K562 (cell line): Measurements from ENCODE around the gene FAM20C. TPM values are rescaled to one million over a fixed set of nuclear protein-coding genes. Genes with fewer than 3 reads are reported as not detected.
A peak's percentile ranks its signal among the peaks of the same experiment; 100 is the strongest.

Source experiments
- ATAC-seq: fragments of 200-7000 bp; cut with Tn5 transposase; 3 replicates; pipeline ENCODE4 v1.9.1; 2020; ENCODE audit warnings: moderate library complexity
- BruUV-seq: library from RNA; stranded (reverse); fragments of 400-500 nt; replicated peaks from 2 replicates; lab custom pipeline; 2021; lab: Mats Ljungman, UMichigan
- CTCF ChIA-PET: fragments of 300-600 bp; formaldehyde crosslinking; extraction: SDS; loops from one replicate; lab custom pipeline; 2021; ENCODE audit warnings: low intra/inter-chr PET ratio; lab: Yijun Ruan, JAX
- POLR2A ChIA-PET: fragments of 300-600, 350-650 bp; sonication (Branson Sonifier 250); formaldehyde crosslinking; extraction: SDS; loops from one replicate; lab custom pipeline; 2021; ENCODE audit warnings: antibody characterized with exemption, inconsistent platforms; lab: Yijun Ruan, JAX
- DNase-seq, 4 experiments: peaks; one replicate each; pipeline versions ENCODE4 v3.0.0 to v3.0.0-alpha.2; 2011 to 2018; ENCODE audit warnings: low spot score in 3 of 4, mixed read lengths in 3 of 4; ENCODE audit errors: extremely low read depth in 1 of 4
- FAIRE-seq: peaks from 2 replicates; lab custom pipeline; 2011; peaks lifted over from hg19 to GRCh38; lab: Jason Lieb, UNC
- H2AFZ ChIP-seq: 2 replicates; pipeline ENCODE4 v1.6.0; 2011; ENCODE audit warnings: low read depth, low read length, control low read depth, inconsistent platforms
- H3K27ac ChIP-seq: fragments of 200-600 bp; 3 replicates; pipeline ENCODE4 v1.8.0; 2011; ENCODE audit warnings: low read depth, mild to moderate bottlenecking, control low read depth, inconsistent platforms, low read length, moderate library complexity, mixed read lengths; ENCODE audit errors: extremely low read depth
- H3K27me3 ChIP-seq, 2 experiments: fragments of 300-600 bp in 1 of 2; 2 replicates in 1 of 2; 3 replicates in 1 of 2; pipeline versions ENCODE4 v1.6.0 to v1.8.0; 2011; ENCODE audit warnings: inconsistent platforms in 2 of 2, low read length in 2 of 2, mild to moderate bottlenecking in 1 of 2, mixed read lengths in 1 of 2, moderate library complexity in 1 of 2; ENCODE audit not compliant: control insufficient read depth in 2 of 2, insufficient read depth in 2 of 2
- H3K36me3 ChIP-seq: fragments of 300-600 bp; 3 replicates; pipeline ENCODE4 v1.8.0; 2011; ENCODE audit warnings: mild to moderate bottlenecking, low read length, inconsistent platforms; ENCODE audit not compliant: control insufficient read depth, insufficient read depth
- H3K4me1 ChIP-seq, 2 experiments: fragments of 200-600 bp in 1 of 2; replicated peaks in 1 of 2; 2 replicates in 1 of 2; 3 replicates in 1 of 2; pipeline versions ENCODE4 v1.5.1 to v1.8.0; 2011; ENCODE audit warnings: inconsistent platforms in 2 of 2, low read length in 2 of 2, mild to moderate bottlenecking in 1 of 2, mixed read lengths in 1 of 2, moderate library complexity in 1 of 2; ENCODE audit not compliant: control insufficient read depth in 2 of 2, insufficient read depth in 2 of 2
- H3K4me2 ChIP-seq: 2 replicates; pipeline ENCODE4 v1.6.1; 2011; ENCODE audit warnings: low read length, control low read depth, inconsistent platforms, mixed read lengths; ENCODE audit not compliant: insufficient read depth
- H3K4me3 ChIP-seq: fragments of 200-600 bp; sonication (generic), shearing (Covaris generic); 2 replicates; pipeline ENCODE4 v1.5.1; 2016; ENCODE audit warnings: control low read depth, inconsistent platforms
- H3K79me2 ChIP-seq: fragments of 200-600 bp; 3 replicates; pipeline ENCODE4 v1.8.0; 2011; ENCODE audit warnings: low read length, inconsistent platforms; ENCODE audit not compliant: control insufficient read depth, insufficient read depth
- H3K9ac ChIP-seq, 2 experiments: 2 replicates each; pipeline versions ENCODE4 v1.6.0 to v1.6.1; 2011; ENCODE audit warnings: low read depth in 2 of 2, low read length in 2 of 2, control low read depth in 1 of 2, inconsistent platforms in 1 of 2, mild to moderate bottlenecking in 1 of 2, mixed read lengths in 1 of 2; ENCODE audit not compliant: insufficient read depth in 1 of 2
- H3K9me1 ChIP-seq: one replicate; pipeline ENCODE4 v1.6.0; 2011; ENCODE audit warnings: inconsistent platforms, mild to moderate bottlenecking, low read length, moderate library complexity; ENCODE audit not compliant: control insufficient read depth, insufficient read depth
- H3K9me3 ChIP-seq: replicated peaks from 2 replicates; pipeline ENCODE4 v1.5.1; 2011; ENCODE audit warnings: low read depth, low read length, inconsistent platforms; ENCODE audit not compliant: control insufficient read depth, insufficient read depth
- H4K20me1 ChIP-seq: replicated peaks from 2 replicates; pipeline ENCODE4 v1.6.1; 2011; ENCODE audit warnings: low read length, inconsistent platforms, mixed read lengths; ENCODE audit not compliant: control insufficient read depth, insufficient read depth
- PHF8 ChIP-seq: fragments of 200-600 bp; sonication (generic); IDR thresholded peaks from 2 replicates; pipeline ENCODE4 v1.6.1; 2012; ENCODE audit warnings: mixed run types, mild to moderate bottlenecking, inconsistent platforms, low read length, moderate library complexity, borderline replicate concordance
- POLR3G ChIP-seq: IDR thresholded peaks from 2 replicates; pipeline ENCODE4 v1.6.1; 2011; ENCODE audit not compliant: insufficient read length, insufficient replicate concordance; ENCODE audit errors: extremely low read depth
- RNF219 ChIP-seq: fragments of 250-450 bp; sonication (Bioruptor Pico); IDR thresholded peaks from 2 replicates; pipeline ENCODE4 v1.5.0; 2022; ENCODE audit warnings: mild to moderate bottlenecking
- SOX6 ChIP-seq: fragments of 450-650 bp; IDR thresholded peaks from 2 replicates; pipeline ENCODE4 v1.6.1; 2014; ENCODE audit warnings: mild to moderate bottlenecking
- TEAD1 ChIP-seq, 2 experiments: fragments of 450-650 bp in 1 of 2; sonication (generic) in 1 of 2; formaldehyde crosslinking; IDR thresholded peaks; 2 replicates each; pipeline versions ENCODE4 v1.4.0 to v1.8.0; 2020 to 2022; ENCODE audit warnings: mild to moderate bottlenecking in 2 of 2, missing genetic modification reagents in 1 of 2
- YBX1 ChIP-seq: fragments of 450-650 bp; IDR thresholded peaks from 2 replicates; pipeline ENCODE4 v1.7.1; 2016; ENCODE audit warnings: mild to moderate bottlenecking
- ZNF644 ChIP-seq: fragments of 200-800 bp; sonication (Bioruptor generic); IDR thresholded peaks from 2 replicates; pipeline ENCODE4 v1.6.1; 2016; ENCODE audit warnings: low read depth, missing genetic modification characterization, missing compliant biosample characterization
- WGBS: fragments of 100-300 bp; shearing (Covaris generic); methylation state at CpG from one replicate; pipeline ENCODE4 v1.1.6; 2016; ENCODE audit warnings: low coverage, mixed read lengths; ENCODE audit not compliant: insufficient coverage; ENCODE audit errors: missing lambda C conversion rate; 5-methylcytosine and 5-hydroxymethylcytosine counted together
- in situ Hi-C: fragments of 300-500 bp; cut with MboI; formaldehyde crosslinking; loops from 4 replicates; pipeline ENCODE4 v1.15.0; 2018; ENCODE audit warnings: inconsistent platforms, mixed read lengths
- intact Hi-C: fragments of 100-400 bp; cut with micrococcal nuclease; formaldehyde crosslinking; loops from 2 replicates; pipeline ENCODE4 v1.14.2; 2022
- polyA plus RNA-seq, 8 experiments: library from polyadenylated mRNA; depleted of rRNA in 4 of 8; stranded (reverse) in 5 of 8; unstranded in 3 of 8; fragments of >200 nt; fragmentation: Nextera tagmentation in 2 of 8; fragmentation: Illumina TruSeq in 1 of 8; extraction: Ambion mirVana in 2 of 8; extraction: Trizol in 1 of 8; gene quantifications; 2 replicates each; pipeline versions ENCODE4 v1.2.1 to v1.2.3, GENCODE V29; 2011 to 2014; ENCODE audit warnings: inconsistent platforms in 1 of 8, missing spikeins in 1 of 8
- total RNA-seq, 7 experiments: library from RNA; depleted of rRNA in 6 of 7; stranded (reverse); fragments of >200 nt in 6 of 7; fragmentation: Illumina TruSeq in 2 of 7; extraction: Trizol in 2 of 7; gene quantifications; 2 replicates each; pipeline versions ENCODE4 v1.2.1 to v1.2.3, GENCODE V29; 2011 to 2021; ENCODE audit warnings: low replicate concordance in 1 of 7

FAM20C gene
- total and polyA plus RNA-seq, 9 of the 15 experiments (the other 6 are each of a cell fraction or from before 2014, with no cell fraction given) = 0.09 TPM; not detected in 8

- H2AFZ ChIP-seq = no peak overlapping the region
- H3K4me1 ChIP-seq = peaks cover 0 to 17% of the 10 kb centered on the region in 2 experiments; a peak in 2 of 5 replicates
- H3K4me2 ChIP-seq = no peak overlapping the region
- intact Hi-C loops (no loop called here), in situ Hi-C loops (no loop called here)
- H3K79me2 ChIP-seq = no peaks in the 10 kb centered on the region
- H4K20me1 ChIP-seq = peaks cover 14% of the 10 kb centered on the region
- DNase-seq (no peak), ATAC-seq (peak; percentile 29; the same call in 1 of the 3 replicates)
- peaks cover 45 to 73% of the 10 kb centered on the region in 2 experiments for H3K27me3 ChIP-seq
- no peak overlapping the region for H3K4me3 ChIP-seq
- no TSS peak for BruUV-seq
- H3K36me3 ChIP-seq = no peaks in the 10 kb centered on the region
- CTCF ChIA-PET = no interaction called here
- TF ChIP-seq PHF8 (no peak), ZNF644 (no peak), RNF219 (CRISPR knock-in tag) (no peak), TEAD1 (CRISPR knock-in tag; IDR thresholded peaks at IDR 0.05) (no peak), SOX6 (no peak), POLR3G (no peak), YBX1 (no peak)
- TF ChIP-seq, all 486 proteins: peak for 0
- POLR2A ChIA-PET = no interaction called here
- H3K27ac ChIP-seq = no peak overlapping the region
- no peaks in the 10 kb centered on the region for H3K9me1 ChIP-seq
- FAIRE-seq = no peak
- no peaks in the 10 kb centered on the region for H3K9me3 ChIP-seq
- 4% methylated on average over 22 of the region's 22 CpGs for WGBS
- H3K9ac ChIP-seq = no peak overlapping the region
Measured at GRCh38 chr7:246451-246850, 54.1 kb downstream of the FAM20C start.
